GM10266 (cell line): Measurements from ENCODE around the gene MEI1.
"Not testable (repeated sequence)": the region's sequence is repeated elsewhere in the genome, so short reads cannot be mapped to it uniquely, and the experiment has no call there.

Experiments
- DNase-seq: peaks from one replicate; pipeline ENCODE4 v3.0.0; 2012; ENCODE audit errors: extremely low spot score
- CTCF ChIP-seq: IDR thresholded peaks from 2 replicates; pipeline ENCODE4 v1.5.1; 2012; ENCODE audit warnings: mild to moderate bottlenecking, low read depth; ENCODE audit not compliant: control insufficient read depth, insufficient read depth; ENCODE audit errors: missing control alignments

MEI1 gene

GRCh38 chr22:41834005-41834944 is 135.0 kb downstream of the MEI1 start:
- TF ChIP-seq CTCF, result no peak
- DNase-seq, result no peak

GRCh38 chr22:41835462-41835861 is 136.2 kb downstream of the MEI1 start:
- DNase-seq, result not testable (repeated sequence)

DNA sequence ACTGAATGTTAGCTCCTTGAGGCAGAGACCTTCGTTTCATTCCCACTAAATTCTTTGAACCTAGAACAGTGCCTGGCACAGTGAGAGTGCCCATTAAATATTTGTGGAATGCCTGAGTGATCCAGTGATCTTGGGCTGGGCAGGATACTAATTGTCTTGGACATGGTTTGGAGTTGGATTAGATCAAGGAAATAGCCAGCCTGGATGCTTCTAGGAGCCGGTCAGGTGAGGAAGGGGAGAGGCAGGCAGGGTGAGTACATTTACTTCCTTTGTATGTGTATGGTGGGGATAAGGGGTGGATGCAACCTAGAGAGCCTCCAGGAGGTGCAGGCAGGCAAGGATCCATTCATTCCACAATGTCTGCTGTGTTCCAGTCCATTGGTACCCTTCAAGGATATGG is 137.2 kb downstream of the MEI1 start:
- no peak for TF ChIP-seq CTCF
- no peak for DNase-seq

GRCh38 chr22:41838842-41839618 is 139.7 kb downstream of the MEI1 start:
- TF ChIP-seq CTCF, result no peak
- no peak for DNase-seq

GRCh38 chr22:41840216-41840615 is 140.9 kb downstream of the MEI1 start:
- no peak for DNase-seq

DNA sequence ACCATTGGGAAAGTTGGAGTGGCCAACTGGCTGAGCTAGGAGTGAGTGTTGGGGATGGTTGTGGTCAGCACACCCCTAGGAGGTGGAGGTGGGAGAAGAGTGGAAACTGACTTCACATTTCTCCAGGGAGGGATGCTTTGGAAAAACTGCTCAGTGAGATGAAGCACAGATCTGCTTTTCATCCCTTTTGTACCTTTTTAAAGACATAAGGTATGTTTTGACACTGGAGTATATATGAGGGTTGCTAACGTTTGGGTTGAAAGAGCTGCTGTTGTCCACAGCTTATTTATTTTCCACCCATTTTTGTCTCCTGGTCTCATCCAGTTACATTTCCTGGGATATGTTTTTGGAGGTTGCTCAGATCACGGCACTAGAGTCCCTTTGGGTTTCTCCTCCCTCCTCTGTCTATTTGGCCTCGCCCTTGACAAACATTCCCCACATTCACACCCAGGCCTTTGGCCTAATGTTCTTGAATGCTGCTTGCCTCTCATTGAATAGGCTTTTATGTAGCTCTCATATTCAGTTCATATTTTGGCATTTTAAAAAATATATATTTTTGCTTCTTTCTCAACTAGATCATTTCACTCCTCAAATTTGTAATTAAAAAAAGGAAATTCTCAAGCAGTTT is 141.9 kb downstream of the MEI1 start:
- no peak for DNase-seq
- TF ChIP-seq CTCF, result no peak

More at GRCh38 chr22:41840216-41840615, 140.9 kb downstream of the MEI1 start:
- TF ChIP-seq CTCF, result no peak
